HG03025 (cell line): Measurements from ENCODE around the gene ZNF565.
"Not testable (repeated sequence)": the region's sequence is repeated elsewhere in the genome, so short reads cannot be mapped to it uniquely, and the experiment has no call there.

Experiments used
- ATAC-seq: cut with Tn5 transposase; IDR thresholded peaks from one replicate; pipeline ENCODE4 v1.9.1; 2021; ENCODE audit warnings: mild to moderate bottlenecking, moderate library complexity; ENCODE audit not compliant: unreplicated experiment, low FRiP score

ZNF565 gene

GRCh38 chr19:36214386-36215275 is at the start of gene ZNF565, which contains the start of gene ZNF146:
TSS of gene ZNF565 (minus strand) at chr19:36214665. CDS start at chr19:36201985, 12,680 bp downstream.
TSS of gene ZNF146 (plus strand) at chr19:36215106. CDS start at chr19:36236441, 21,335 bp downstream.
- ATAC-seq: peak; percentile 83

GRCh38 chr19:36259211-36259610 is 44.7 kb upstream of the ZNF565 start:
- no peak for ATAC-seq

GRCh38 chr19:36258028-36258875 is 43.8 kb upstream of the ZNF565 start:
- no peak for ATAC-seq

- ATAC-seq: no peak
These were observed 43.0 kb upstream of the ZNF565 start for GRCh38 chr19:36257520-36257876.

GRCh38 chr19:36256853-36257519 is 42.5 kb upstream of the ZNF565 start:
- no peak for ATAC-seq

GRCh38 chr19:36256064-36256463 is 41.6 kb upstream of the ZNF565 start:
- no peak for ATAC-seq

GRCh38 chr19:36255316-36255715 is 40.9 kb upstream of the ZNF565 start:
- ATAC-seq: no peak

GRCh38 chr19:36254848-36255247 is 40.4 kb upstream of the ZNF565 start:
- no peak for ATAC-seq

GRCh38 chr19:36252047-36252446 is 37.6 kb upstream of the ZNF565 start:
- no peak for ATAC-seq

GRCh38 chr19:36246006-36246481 is 31.6 kb upstream of the ZNF565 start:
- no peak for ATAC-seq

GRCh38 chr19:36245210-36246005 is 30.9 kb upstream of the ZNF565 start:
- ATAC-seq: no peak

GRCh38 chr19:36244066-36244465 is 29.6 kb upstream of the ZNF565 start:
- no peak for ATAC-seq

GRCh38 chr19:36236946-36237310 is 22.5 kb upstream of the ZNF565 start:
- ATAC-seq: no peak

- no peak for ATAC-seq
These were observed 22.0 kb upstream of the ZNF565 start for GRCh38 chr19:36236304-36236945.

- ATAC-seq: not testable (repeated sequence)
These were observed 19.2 kb upstream of the ZNF565 start for GRCh38 chr19:36233626-36234025.

- no peak for ATAC-seq
These were observed 10.9 kb upstream of the ZNF565 start for GRCh38 chr19:36225219-36225892.

- ATAC-seq: no peak
These were observed 8.0 kb upstream of the ZNF565 start for GRCh38 chr19:36222503-36222902.

GRCh38 chr19:36221474-36221873 is 7.0 kb upstream of the ZNF565 start:
- no peak for ATAC-seq
